AG04450 (cell line): ENCODE results near the gene SUN2. TPM values are rescaled to one million over a fixed set of nuclear protein-coding genes. Genes with fewer than 3 reads are reported as not detected.

Experiments
- CTCF ChIA-PET: fragments of 300-600, 350-600 bp; formaldehyde crosslinking; extraction: SDS; loops from one replicate; lab custom pipeline; 2022; ENCODE audit warnings: antibody characterized with exemption, inconsistent platforms; lab: Charles Lee
- POLR2A ChIA-PET: fragments of 350-600 bp; formaldehyde crosslinking; extraction: SDS; loops from one replicate; lab custom pipeline; 2021; ENCODE audit warnings: antibody characterized with exemption, inconsistent platforms; lab: Yijun Ruan, JAX
- DNase-seq: peaks from one replicate; pipeline ENCODE4 v3.0.0-alpha.2; 2011; ENCODE audit warnings: low read depth, low spot score
- H3K27ac ChIP-seq: one replicate; pipeline ENCODE4 v1.5.1; 2012; ENCODE audit warnings: low read depth, low read length, control low read depth
- H3K27me3 ChIP-seq: one replicate; pipeline ENCODE4 v1.6.0; 2012; ENCODE audit warnings: low read length; ENCODE audit not compliant: control insufficient read depth, insufficient read depth
- H3K4me3 ChIP-seq: 2 replicates; pipeline ENCODE4 v1.5.1; 2011; ENCODE audit warnings: mild to moderate bottlenecking, low read depth, low read length, control low read depth
- H3K9me3 ChIP-seq: 2 replicates; pipeline ENCODE4 v1.5.1; 2012; ENCODE audit warnings: low read length; ENCODE audit not compliant: control insufficient read depth, insufficient read depth
- polyA plus RNA-seq: library from polyadenylated mRNA; depleted of rRNA; stranded (reverse); fragments of >200 nt; gene quantifications from 2 replicates; pipeline ENCODE4 v1.2.3, GENCODE V29; 2011
- TF ChIP-seq, protein P1 (sequence below): IDR thresholded peaks from 2 replicates; pipeline ENCODE4 v1.5.1; 2011; ENCODE audit warnings: low read depth, low read length, control low read depth, inconsistent platforms

SUN2 gene
- polyA plus RNA-seq, 1 experiment, result 24.5 TPM

DNA sequence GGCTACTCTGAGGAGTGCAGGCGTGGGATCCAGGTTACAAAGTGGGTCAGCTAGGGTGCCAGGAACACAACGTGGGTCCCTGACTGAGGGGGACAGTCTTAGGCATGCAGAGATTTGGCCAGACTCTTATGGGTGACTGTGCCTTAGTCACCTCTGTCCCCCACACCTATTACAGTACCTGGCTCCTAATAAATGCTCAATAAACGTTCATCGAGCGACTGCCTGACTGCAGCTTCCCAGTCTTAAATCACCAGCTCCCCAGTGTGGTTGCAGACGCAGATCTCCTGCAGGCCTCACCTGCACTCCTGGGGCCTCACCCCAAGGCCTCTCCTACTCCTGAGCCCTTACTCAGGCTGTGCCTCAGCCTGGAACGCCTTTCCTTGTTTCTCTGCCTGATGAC lies 3.2 kb upstream of the SUN2 start:
- TF ChIP-seq, protein P1, sequence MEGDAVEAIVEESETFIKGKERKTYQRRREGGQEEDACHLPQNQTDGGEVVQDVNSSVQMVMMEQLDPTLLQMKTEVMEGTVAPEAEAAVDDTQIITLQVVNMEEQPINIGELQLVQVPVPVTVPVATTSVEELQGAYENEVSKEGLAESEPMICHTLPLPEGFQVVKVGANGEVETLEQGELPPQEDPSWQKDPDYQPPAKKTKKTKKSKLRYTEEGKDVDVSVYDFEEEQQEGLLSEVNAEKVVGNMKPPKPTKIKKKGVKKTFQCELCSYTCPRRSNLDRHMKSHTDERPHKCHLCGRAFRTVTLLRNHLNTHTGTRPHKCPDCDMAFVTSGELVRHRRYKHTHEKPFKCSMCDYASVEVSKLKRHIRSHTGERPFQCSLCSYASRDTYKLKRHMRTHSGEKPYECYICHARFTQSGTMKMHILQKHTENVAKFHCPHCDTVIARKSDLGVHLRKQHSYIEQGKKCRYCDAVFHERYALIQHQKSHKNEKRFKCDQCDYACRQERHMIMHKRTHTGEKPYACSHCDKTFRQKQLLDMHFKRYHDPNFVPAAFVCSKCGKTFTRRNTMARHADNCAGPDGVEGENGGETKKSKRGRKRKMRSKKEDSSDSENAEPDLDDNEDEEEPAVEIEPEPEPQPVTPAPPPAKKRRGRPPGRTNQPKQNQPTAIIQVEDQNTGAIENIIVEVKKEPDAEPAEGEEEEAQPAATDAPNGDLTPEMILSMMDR, result no peak
- Histone ChIP-seq H3K9me3 (no peaks in the 10 kb centered on the region; the same call in 1 of the 2 replicates), H3K27me3 (no peaks in the 10 kb centered on the region), H3K27ac (no peak overlapping the region), H3K4me3 (no peak overlapping the region)
- ChIA-PET POLR2A (no interaction called here), CTCF (interaction anchor here (1.7 kb wide), 1 partner anchor 10 kb away, joined by 16 read pairs; no protein-coding TSS in a partner anchor)
- DNase-seq, result no peak

DNA sequence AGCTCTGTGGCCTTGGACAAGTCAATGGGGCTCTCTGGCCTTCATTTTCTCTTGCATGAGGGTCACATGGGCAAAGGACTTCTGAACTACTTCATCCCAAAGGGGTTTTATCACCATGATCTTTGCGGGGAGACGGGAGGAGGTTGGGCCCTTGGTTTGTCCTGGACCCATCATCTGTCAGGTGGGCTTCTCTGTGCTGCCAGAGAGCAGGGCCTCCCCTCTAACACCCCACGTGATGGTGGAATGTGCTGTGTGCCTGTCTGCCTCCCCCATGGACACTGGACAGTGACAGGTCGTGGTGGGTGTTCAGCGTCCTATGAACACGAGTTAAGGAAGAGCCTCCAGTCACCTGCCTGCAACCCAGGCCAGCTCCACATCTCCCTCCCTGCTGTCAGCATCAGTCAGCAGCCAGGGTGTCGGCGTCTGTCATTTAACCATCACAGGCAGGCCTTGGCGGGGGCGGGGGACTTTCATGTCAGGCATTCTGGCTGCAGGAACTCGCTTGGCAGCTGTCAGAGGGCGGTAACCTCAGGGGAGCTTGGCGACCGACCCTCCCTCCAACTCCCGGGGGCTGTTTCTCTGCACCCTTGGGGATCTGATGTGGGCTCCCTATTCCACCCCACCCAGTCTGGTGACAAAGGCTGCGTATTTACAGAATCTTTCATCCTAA lies 2.6 kb upstream of the SUN2 start:
- ChIA-PET POLR2A (no interaction called here), CTCF (interaction anchor here (0.6 to 1.7 kb wide), 2 partner anchors 10 to 319 kb away, joined by 4 to 16 read pairs; partner anchors contain the start of gene APOBEC3G)
- TF ChIP-seq, protein P1, result no peak
- Histone ChIP-seq H3K9me3 (no peaks in the 10 kb centered on the region; the same call in 1 of the 2 replicates), H3K4me3 (no peak overlapping the region), H3K27me3 (no peaks in the 10 kb centered on the region), H3K27ac (no peak overlapping the region)
- no peak for DNase-seq

DNA sequence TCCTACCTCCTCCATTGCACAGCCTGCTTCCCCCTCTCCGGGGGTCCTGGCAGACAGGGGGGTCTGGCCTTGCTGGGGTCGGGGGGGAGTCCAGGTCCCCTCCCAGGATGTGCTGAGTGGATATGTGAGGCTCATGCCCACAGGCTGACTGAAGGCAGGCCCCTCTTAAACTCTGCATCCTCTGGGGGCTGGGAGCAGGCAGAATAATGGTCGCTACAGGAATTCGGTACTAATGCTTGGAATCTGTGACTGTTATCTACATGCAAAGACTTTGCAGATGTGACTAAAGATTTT lies 1.6 kb upstream of the SUN2 start:
- Histone ChIP-seq H3K9me3 (no peaks in the 10 kb centered on the region; the same call in 1 of the 2 replicates), H3K27ac (no peak overlapping the region), H3K4me3 (no peak overlapping the region), H3K27me3 (no peaks in the 10 kb centered on the region)
- CTCF ChIA-PET, result no interaction called here
- no peak for DNase-seq
- TF ChIP-seq, protein P1, result no peak
- POLR2A ChIA-PET, result no interaction called here

DNA sequence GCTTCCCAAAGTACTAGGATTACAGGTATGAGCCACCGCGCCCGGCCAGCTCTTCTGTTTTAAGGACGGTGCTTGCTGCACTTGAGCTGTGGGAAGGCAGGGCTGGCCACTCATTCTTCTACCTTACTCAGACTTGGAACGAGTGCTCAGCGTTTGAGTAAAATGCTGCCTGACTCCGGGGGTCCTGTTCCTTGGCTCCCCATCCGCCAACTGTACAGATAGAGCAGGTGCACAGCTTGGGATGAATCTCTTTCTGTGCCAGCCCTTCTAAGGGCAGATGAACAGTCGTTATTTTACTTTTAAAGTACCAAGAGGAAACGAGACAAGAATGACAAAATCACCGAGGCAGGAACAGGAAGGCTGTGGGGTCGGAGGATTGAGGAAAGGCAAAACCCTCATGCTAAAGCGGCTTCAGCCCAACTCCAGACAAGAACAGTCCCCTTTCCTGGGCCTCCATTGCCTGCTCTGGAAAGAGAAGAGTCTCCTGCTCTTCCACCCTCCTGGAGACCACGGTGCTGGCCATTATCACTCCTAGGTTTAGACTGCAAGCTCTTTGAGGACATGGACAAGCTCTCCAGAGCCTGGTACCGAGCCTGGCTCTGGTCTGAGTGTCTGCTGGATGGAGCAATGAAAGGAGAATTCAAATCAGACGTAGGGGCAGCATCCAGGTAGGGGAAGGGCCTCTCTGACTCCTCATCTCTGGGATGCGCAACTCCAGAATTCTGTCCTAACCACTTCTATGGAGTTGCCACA lies 1.1 kb upstream of the SUN2 start:
- DNase-seq, result no peak
- Histone ChIP-seq H3K27ac (no peak overlapping the region), H3K27me3 (no peaks in the 10 kb centered on the region), H3K4me3 (peak overlapping the region; percentile 71; the same call in 1 of the 2 replicates), H3K9me3 (no peaks in the 10 kb centered on the region; the same call in 1 of the 2 replicates)
- POLR2A ChIA-PET, result no interaction called here
- TF ChIP-seq, protein P1, result no peak
- CTCF ChIA-PET, result interaction anchor here (1.1 to 3.1 kb wide), 2 partner anchors 9 to 12 kb away, joined by 3 to 12 read pairs; no protein-coding TSS in a partner anchor
